ENCODE data around the gene PRXL2B.

Gene PRXL2B

DNA sequence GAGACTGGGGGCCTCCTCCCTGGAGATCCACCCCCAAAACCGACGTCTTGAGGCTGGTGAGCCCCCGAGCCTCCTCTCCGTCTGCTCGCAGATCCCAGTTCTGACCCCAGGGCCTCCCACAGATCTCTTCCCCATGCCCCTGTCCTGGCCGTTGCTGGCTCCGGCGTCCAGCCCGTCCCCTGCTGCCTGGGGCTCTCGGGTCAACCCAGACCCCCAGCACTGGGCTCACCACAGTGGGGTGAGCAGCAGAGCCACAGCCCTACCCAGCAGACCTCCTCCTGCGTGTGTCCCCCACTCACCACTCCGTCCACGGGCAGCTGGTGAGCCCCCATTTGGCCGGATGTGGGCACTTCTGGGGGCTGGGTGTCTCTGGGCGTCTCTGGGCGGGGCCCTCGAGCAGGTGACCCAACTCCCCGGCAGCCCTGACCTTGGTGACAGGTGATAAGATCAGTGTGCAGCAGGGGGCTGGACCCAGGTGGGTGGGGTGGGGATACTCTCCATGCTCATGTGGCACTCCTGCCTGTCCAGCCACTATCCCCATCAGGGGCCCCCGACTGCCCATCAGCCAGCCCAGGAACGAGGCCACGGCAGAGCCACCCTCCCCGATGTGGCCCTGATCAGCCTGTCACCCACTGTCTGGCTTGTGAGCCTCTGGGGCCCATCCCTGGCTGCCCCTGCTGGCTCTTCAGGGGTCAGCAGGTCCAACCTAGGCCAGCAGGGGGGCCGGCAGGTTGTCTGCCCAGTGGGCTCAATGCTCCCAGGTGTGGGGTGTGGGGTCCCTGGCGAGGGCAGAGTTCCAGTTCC lies 29.7 kb upstream of the PRXL2B start:
- TF ChIP-seq, protein P1, sequence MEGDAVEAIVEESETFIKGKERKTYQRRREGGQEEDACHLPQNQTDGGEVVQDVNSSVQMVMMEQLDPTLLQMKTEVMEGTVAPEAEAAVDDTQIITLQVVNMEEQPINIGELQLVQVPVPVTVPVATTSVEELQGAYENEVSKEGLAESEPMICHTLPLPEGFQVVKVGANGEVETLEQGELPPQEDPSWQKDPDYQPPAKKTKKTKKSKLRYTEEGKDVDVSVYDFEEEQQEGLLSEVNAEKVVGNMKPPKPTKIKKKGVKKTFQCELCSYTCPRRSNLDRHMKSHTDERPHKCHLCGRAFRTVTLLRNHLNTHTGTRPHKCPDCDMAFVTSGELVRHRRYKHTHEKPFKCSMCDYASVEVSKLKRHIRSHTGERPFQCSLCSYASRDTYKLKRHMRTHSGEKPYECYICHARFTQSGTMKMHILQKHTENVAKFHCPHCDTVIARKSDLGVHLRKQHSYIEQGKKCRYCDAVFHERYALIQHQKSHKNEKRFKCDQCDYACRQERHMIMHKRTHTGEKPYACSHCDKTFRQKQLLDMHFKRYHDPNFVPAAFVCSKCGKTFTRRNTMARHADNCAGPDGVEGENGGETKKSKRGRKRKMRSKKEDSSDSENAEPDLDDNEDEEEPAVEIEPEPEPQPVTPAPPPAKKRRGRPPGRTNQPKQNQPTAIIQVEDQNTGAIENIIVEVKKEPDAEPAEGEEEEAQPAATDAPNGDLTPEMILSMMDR (IDR thresholded peaks at IDR 0.05; ENCODE audit: borderline replicate concordance, control extremely low read depth, extremely low read depth, insufficient read depth, missing control alignments) = no peak
- in situ Hi-C loops (cut with MboI; ENCODE audit: low sequenced_read_pairs, unreplicated experiment) = no loop called here
- peak; percentile 72 for DNase-seq (ENCODE audit: low spot score)

DNA sequence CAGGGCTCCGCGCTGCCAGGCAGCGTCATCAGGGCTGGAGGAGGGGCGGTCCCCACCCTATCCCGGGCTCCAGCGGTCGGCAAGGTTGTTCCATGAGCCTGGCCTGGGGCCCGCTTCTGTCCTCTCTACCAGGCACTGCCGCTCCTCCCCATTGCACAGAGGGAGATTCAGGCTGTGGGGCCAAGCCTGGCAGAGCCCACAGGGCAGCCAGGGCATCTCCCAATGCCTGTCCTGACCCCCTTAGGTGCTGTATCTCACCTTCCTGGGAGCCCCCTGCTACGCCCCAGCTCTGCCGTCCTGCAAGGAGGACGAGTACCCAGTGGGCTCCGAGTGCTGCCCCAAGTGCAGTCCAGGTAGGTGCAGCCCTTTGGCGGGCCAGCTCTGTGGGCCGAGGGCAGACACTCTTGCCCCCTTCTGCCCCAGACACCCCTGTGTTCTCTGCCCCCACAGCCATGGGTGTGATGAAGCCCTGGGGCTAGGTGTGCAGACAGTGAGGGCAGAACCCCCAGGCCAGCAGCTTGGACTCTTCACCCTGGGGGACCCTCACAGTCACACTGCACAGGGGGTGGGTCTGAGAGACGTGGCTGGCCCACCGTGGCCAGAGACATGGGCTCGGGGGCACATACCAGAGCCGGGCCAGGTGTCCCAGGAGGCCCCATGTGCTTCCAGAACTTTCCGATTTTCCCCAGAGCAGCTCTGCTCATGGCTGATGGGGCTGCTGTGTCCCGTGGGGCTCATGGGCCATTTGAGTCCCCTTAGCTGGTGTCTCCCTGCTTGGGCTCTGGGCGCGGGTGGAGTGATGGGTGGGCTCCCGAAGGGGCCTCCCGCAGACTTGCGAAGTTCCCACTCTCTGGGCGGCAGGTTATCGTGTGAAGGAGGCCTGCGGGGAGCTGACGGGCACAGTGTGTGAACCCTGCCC lies 28.8 kb upstream of the PRXL2B start:
- DNase-seq (ENCODE audit: low spot score) = no peak
- in situ Hi-C loops (cut with MboI; ENCODE audit: low sequenced_read_pairs, unreplicated experiment) = no loop called here
- TF ChIP-seq, protein P1 (IDR thresholded peaks at IDR 0.05; ENCODE audit: borderline replicate concordance, control extremely low read depth, extremely low read depth, insufficient read depth, missing control alignments) = no peak

DNA sequence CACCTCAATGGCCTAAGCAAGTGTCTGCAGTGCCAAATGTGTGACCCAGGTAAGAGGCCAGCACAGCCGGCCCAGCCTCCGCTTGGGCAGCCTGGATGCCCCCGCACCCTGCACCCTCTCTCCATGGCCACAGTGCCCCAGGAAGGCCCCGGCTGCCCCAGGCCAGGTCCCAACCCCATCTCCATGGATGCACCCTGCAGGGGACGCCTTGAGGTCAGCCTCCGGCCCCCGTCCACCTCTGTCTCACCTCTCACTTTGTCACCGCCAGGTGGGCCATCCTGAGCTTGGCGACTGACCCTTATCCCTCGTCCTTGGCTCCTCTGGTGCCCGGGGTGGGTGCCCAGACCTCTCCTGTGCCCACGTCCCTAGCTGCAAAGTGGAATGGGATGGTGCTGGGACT lies 28.2 kb upstream of the PRXL2B start:
- in situ Hi-C loops (cut with MboI; ENCODE audit: low sequenced_read_pairs, unreplicated experiment) = no loop called here
- TF ChIP-seq, protein P1 (IDR thresholded peaks at IDR 0.05; ENCODE audit: borderline replicate concordance, control extremely low read depth, extremely low read depth, insufficient read depth, missing control alignments) = no peak
- no peak for DNase-seq (ENCODE audit: low spot score)

DNA sequence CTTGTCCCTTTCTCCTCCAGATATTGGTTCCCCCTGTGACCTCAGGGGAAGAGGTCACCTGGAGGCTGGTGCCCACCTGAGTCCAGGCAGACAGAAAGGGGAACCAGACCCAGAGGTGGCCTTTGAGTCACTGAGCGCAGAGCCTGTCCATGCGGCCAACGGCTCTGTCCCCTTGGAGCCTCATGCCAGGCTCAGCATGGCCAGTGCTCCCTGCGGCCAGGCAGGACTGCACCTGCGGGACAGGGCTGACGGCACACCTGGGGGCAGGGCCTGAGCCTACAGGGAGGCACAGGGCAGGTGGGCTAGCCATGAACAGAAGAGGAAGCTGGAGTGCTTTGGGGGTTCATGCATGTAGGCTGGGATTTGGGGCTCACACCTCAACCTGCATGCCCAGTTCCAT lies 27.7 kb upstream of the PRXL2B start:
- no peak for DNase-seq (ENCODE audit: low spot score)
- in situ Hi-C loops (cut with MboI; ENCODE audit: low sequenced_read_pairs, unreplicated experiment) = no loop called here
- TF ChIP-seq, protein P1 (IDR thresholded peaks at IDR 0.05; ENCODE audit: borderline replicate concordance, control extremely low read depth, extremely low read depth, insufficient read depth, missing control alignments) = no peak

DNA sequence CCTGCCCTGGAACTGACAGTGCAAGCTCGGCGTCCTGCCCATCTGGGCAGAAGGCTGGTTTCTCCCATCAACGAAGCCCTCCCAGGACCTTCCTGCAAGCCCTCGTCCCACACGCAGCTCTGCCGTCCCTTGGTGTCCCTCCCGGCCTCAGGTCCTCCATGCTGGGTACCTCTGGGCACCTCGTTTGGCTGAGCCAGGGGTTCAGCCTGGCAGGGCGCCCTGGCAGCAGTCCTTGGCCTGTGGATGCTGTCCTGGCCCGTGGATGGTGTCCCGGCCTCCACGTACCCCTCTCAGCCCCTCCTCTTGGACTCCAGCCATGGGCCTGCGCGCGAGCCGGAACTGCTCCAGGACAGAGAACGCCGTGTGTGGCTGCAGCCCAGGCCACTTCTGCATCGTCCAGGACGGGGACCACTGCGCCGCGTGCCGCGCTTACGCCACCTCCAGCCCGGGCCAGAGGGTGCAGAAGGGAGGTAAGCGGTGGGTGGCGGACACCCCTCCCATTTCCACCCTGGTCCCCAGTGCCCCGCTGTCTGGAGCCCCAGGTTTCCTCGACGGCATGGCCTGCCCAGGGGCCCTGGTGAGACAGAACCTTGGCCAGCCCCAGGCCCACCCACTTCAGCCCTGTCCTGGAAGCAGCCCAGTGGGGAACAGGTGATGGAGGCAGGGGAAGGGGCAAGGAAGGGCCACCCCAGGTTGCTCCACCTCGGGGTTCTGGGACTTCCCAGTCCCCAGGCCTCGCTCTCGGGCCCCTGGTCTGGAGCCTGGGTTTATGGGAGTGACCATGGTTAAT lies 26.9 kb upstream of the PRXL2B start:
- no peak for DNase-seq (ENCODE audit: low spot score)
- in situ Hi-C loops (cut with MboI; ENCODE audit: low sequenced_read_pairs, unreplicated experiment) = no loop called here
- TF ChIP-seq, protein P1 (IDR thresholded peaks at IDR 0.05; ENCODE audit: borderline replicate concordance, control extremely low read depth, extremely low read depth, insufficient read depth, missing control alignments) = no peak
